ENCODE results near the gene ZMYND12.
"Not testable (repeated sequence)": the region's sequence is repeated elsewhere in the genome, so short reads cannot be mapped to it uniquely, and the experiment has no call there.

Gene ZMYND12

DNA sequence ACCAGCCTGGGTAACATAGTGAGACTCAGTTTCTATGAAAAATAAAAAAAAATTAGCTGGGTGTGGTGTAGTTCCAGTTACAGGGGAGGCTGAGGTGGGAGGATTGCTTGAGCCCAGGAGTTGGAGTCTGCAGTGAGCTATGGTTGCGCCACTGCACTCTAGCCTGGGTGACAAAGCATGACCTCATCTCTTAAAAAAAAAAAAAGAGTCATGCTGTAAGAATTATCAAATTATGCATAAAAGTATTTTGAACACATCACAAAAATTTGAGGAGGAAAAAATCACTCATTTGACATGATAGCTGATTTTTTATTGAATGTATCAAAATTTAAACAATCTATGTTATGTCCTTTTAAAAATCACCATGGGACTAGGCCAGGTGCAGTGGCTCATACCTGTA, 25.1 kb upstream of the ZMYND12 start:
- no peaks in the 10 kb centered on the region for H3K9me3 ChIP-seq (ENCODE audit: insufficient read depth, low read depth, low read length)
- H3K4me3 ChIP-seq (ENCODE audit: low read length, poor library complexity, severe bottlenecking): no peak overlapping the region
- H3K27me3 ChIP-seq (ENCODE audit: insufficient read depth, low read length, poor library complexity, severe bottlenecking): no peaks in the 10 kb centered on the region
- H3K4me1 ChIP-seq (ENCODE audit: insufficient read depth, low read length, poor library complexity, severe bottlenecking): no peaks in the 10 kb centered on the region
- no peak overlapping the region for H3K4me2 ChIP-seq (ENCODE audit: low read depth, low read length, poor library complexity, severe bottlenecking)
- no peaks in the 10 kb centered on the region for H3K79me2 ChIP-seq (ENCODE audit: insufficient read depth, low read length)
- no peaks in the 10 kb centered on the region for H3K36me3 ChIP-seq (ENCODE audit: insufficient read depth, low read length)
- H3F3A ChIP-seq (ENCODE audit: low read depth): no peaks in the 10 kb centered on the region
- H3K9me2 ChIP-seq (replicated peaks; ENCODE audit: low read depth, low read length): no peaks in the 10 kb centered on the region
- no peak overlapping the region for H3K9ac ChIP-seq (ENCODE audit: low read depth, low read length, poor library complexity, severe bottlenecking)
- no peaks in the 10 kb centered on the region for H4K20me1 ChIP-seq (ENCODE audit: insufficient read depth, low read length, poor library complexity, severe bottlenecking)
- TF ChIP-seq, protein P1, sequence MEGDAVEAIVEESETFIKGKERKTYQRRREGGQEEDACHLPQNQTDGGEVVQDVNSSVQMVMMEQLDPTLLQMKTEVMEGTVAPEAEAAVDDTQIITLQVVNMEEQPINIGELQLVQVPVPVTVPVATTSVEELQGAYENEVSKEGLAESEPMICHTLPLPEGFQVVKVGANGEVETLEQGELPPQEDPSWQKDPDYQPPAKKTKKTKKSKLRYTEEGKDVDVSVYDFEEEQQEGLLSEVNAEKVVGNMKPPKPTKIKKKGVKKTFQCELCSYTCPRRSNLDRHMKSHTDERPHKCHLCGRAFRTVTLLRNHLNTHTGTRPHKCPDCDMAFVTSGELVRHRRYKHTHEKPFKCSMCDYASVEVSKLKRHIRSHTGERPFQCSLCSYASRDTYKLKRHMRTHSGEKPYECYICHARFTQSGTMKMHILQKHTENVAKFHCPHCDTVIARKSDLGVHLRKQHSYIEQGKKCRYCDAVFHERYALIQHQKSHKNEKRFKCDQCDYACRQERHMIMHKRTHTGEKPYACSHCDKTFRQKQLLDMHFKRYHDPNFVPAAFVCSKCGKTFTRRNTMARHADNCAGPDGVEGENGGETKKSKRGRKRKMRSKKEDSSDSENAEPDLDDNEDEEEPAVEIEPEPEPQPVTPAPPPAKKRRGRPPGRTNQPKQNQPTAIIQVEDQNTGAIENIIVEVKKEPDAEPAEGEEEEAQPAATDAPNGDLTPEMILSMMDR (conservative IDR thresholded peaks at IDR 0.05; ENCODE audit: low read length): no peak
- no peak for TF ChIP-seq EZH2phosphoT487 (IDR thresholded peaks at IDR 0.05; ENCODE audit: borderline replicate concordance)
- no peak overlapping the region for H2AFZ ChIP-seq (ENCODE audit: low read length)

DNA sequence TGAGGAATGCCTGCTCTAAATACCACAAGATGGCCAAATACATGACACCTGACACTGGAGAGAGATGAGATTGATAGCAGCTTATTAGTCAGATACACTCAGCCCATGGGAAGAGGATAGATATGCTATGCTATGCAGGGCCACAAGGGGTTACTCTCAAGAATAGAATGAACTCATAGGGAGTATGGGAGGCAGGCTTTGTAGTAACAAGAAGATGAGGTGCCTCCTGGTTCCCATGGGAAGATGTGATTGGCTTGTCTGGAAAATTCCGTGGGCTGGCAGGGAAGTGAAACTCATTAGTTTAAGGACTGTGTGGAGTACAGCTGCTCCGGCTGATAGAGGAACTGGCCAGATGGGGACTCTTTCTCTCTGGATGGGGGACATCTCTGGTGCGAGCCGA, 23.8 kb upstream of the ZMYND12 start:
- Histone ChIP-seq H3K9ac (ENCODE audit: low read depth, low read length, poor library complexity, severe bottlenecking) (no peak overlapping the region), H3K4me1 (ENCODE audit: insufficient read depth, low read length, poor library complexity, severe bottlenecking) (no peaks in the 10 kb centered on the region), H3K36me3 (ENCODE audit: insufficient read depth, low read length) (no peaks in the 10 kb centered on the region), H3K9me3 (ENCODE audit: insufficient read depth, low read depth, low read length) (no peaks in the 10 kb centered on the region), H3K4me3 (ENCODE audit: low read length, poor library complexity, severe bottlenecking) (no peak overlapping the region), H3K27me3 (ENCODE audit: insufficient read depth, low read length, poor library complexity, severe bottlenecking) (no peaks in the 10 kb centered on the region), H3K79me2 (ENCODE audit: insufficient read depth, low read length) (no peaks in the 10 kb centered on the region), H3K4me2 (ENCODE audit: low read depth, low read length, poor library complexity, severe bottlenecking) (no peak overlapping the region), H3F3A (ENCODE audit: low read depth) (no peaks in the 10 kb centered on the region), H3K9me2 (replicated peaks; ENCODE audit: low read depth, low read length) (no peaks in the 10 kb centered on the region), H2AFZ (ENCODE audit: low read length) (no peak overlapping the region), H4K20me1 (ENCODE audit: insufficient read depth, low read length, poor library complexity, severe bottlenecking) (no peaks in the 10 kb centered on the region)
- TF ChIP-seq EZH2phosphoT487 (IDR thresholded peaks at IDR 0.05; ENCODE audit: borderline replicate concordance): no peak
- TF ChIP-seq, protein P1 (conservative IDR thresholded peaks at IDR 0.05; ENCODE audit: low read length): peak; percentile 42; the same call in 1 of the 2 replicates

DNA sequence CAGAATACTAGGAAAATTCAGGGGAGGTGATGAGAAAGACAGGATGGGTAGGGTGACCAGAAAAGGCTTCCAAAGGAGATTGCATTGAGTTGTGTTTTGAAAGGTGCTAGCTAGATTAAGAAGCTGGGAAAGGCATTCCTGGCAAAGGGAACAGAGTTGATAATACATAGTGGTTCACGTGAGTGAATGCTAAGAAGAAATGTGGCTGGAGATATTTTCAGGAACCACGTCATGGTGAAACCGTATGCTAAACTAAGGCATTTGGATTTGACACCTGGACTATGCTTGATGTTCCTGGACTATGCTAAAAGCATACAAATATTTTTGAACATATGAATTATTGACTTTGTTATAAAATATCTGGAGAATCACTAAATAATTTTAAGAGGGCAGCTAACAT, 22.0 kb upstream of the ZMYND12 start:
- Histone ChIP-seq H3K4me2 (ENCODE audit: low read depth, low read length, poor library complexity, severe bottlenecking) (no peak overlapping the region), H2AFZ (ENCODE audit: low read length) (no peak overlapping the region), H3K79me2 (ENCODE audit: insufficient read depth, low read length) (no peaks in the 10 kb centered on the region), H3K36me3 (ENCODE audit: insufficient read depth, low read length) (no peaks in the 10 kb centered on the region), H3K27me3 (ENCODE audit: insufficient read depth, low read length, poor library complexity, severe bottlenecking) (no peaks in the 10 kb centered on the region), H3F3A (ENCODE audit: low read depth) (no peaks in the 10 kb centered on the region), H3K9me3 (ENCODE audit: insufficient read depth, low read depth, low read length) (no peaks in the 10 kb centered on the region), H3K4me1 (ENCODE audit: insufficient read depth, low read length, poor library complexity, severe bottlenecking) (no peaks in the 10 kb centered on the region), H3K4me3 (ENCODE audit: low read length, poor library complexity, severe bottlenecking) (no peak overlapping the region), H3K9ac (ENCODE audit: low read depth, low read length, poor library complexity, severe bottlenecking) (no peak overlapping the region), H4K20me1 (ENCODE audit: insufficient read depth, low read length, poor library complexity, severe bottlenecking) (no peaks in the 10 kb centered on the region), H3K9me2 (replicated peaks; ENCODE audit: low read depth, low read length) (no peaks in the 10 kb centered on the region)
- no peak for TF ChIP-seq EZH2phosphoT487 (IDR thresholded peaks at IDR 0.05; ENCODE audit: borderline replicate concordance)
- TF ChIP-seq, protein P1 (conservative IDR thresholded peaks at IDR 0.05; ENCODE audit: low read length): no peak

DNA sequence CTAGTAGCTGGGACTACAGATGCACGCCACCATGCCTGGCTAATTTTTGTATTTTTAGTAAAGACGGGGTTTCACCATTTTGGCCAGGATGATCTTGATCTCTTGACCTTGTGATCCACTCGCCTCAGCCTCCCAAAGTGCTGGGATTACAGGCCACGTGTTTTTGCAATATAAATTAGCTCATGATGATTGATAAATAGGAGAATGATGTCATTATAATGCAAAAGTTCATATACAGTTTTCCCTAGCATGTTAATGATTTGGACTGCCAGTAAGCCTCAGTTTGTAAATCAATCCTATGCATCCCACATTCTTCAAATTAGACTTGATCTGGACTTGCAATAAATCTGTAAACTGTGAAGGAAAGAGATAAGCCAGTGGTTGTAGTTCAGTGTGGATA, 21.5 kb upstream of the ZMYND12 start:
- not testable (repeated sequence) for H3K4me3 ChIP-seq (ENCODE audit: low read length, poor library complexity, severe bottlenecking); H3K36me3 ChIP-seq (ENCODE audit: insufficient read depth, low read length); H4K20me1 ChIP-seq (ENCODE audit: insufficient read depth, low read length, poor library complexity, severe bottlenecking); H3K4me1 ChIP-seq (ENCODE audit: insufficient read depth, low read length, poor library complexity, severe bottlenecking); H3F3A ChIP-seq (ENCODE audit: low read depth); H3K9ac ChIP-seq (ENCODE audit: low read depth, low read length, poor library complexity, severe bottlenecking); H3K27me3 ChIP-seq (ENCODE audit: insufficient read depth, low read length, poor library complexity, severe bottlenecking); H3K9me2 ChIP-seq (replicated peaks; ENCODE audit: low read depth, low read length); H2AFZ ChIP-seq (ENCODE audit: low read length); H3K4me2 ChIP-seq (ENCODE audit: low read depth, low read length, poor library complexity, severe bottlenecking); H3K79me2 ChIP-seq (ENCODE audit: insufficient read depth, low read length); H3K9me3 ChIP-seq (ENCODE audit: insufficient read depth, low read depth, low read length)

Measured in Loucy (cell line).